PC-3 (cell line): Measurements from ENCODE around the gene ARHGEF37. TPM values are rescaled to one million over a fixed set of nuclear protein-coding genes. Genes with fewer than 3 reads are reported as not detected.
A peak's percentile ranks its signal among the peaks of the same experiment; 100 is the strongest.

Experiments
- ATAC-seq: fragments of 200-7000 bp; cut with Tn5 transposase; 2 replicates; pipeline ENCODE4 v1.9.1; 2020; ENCODE audit warnings: mild to moderate bottlenecking, moderate library complexity
- BruUV-seq: library from RNA; stranded (reverse); fragments of 400-500 nt; replicated peaks from 2 replicates; lab custom pipeline; 2021; lab: Mats Ljungman, UMichigan
- CTCF ChIA-PET: fragments of 300-600 bp; sonication (Branson Sonifier 250); formaldehyde crosslinking; loops from one replicate; lab custom pipeline; 2022; ENCODE audit warnings: antibody characterized with exemption; lab: Charles Lee
- POLR2A ChIA-PET: fragments of 300-600 bp; sonication (Branson Sonifier 250); formaldehyde crosslinking; loops from one replicate; lab custom pipeline; 2022; ENCODE audit warnings: antibody characterized with exemption; ENCODE audit not compliant: unreplicated experiment; lab: Charles Lee
- DNase-seq: peaks from one replicate; pipeline ENCODE4 v3.0.0-alpha.2; 2015
- H2AFZ ChIP-seq: fragments of 300-600 bp; sonication (generic); 2 replicates; pipeline ENCODE4 v1.6.0; 2016; ENCODE audit warnings: antibody characterized with exemption, low read length
- H3F3A ChIP-seq: fragments of 300-600 bp; sonication (generic); one replicate; pipeline ENCODE4 v1.6.0; 2017; ENCODE audit warnings: antibody characterized with exemption, low read length, control low read depth, mild to moderate bottlenecking; ENCODE audit not compliant: unreplicated experiment
- H3K27ac ChIP-seq: fragments of 300-600 bp; sonication (generic); 2 replicates; pipeline ENCODE4 v1.5.1; 2016; ENCODE audit warnings: mild to moderate bottlenecking, low read length
- H3K27me3 ChIP-seq: fragments of 300-600 bp; sonication (generic); 2 replicates; pipeline ENCODE4 v1.6.1; 2016; ENCODE audit warnings: low read length, mixed read lengths
- H3K36me3 ChIP-seq: fragments of 300-600 bp; sonication (generic); 2 replicates; pipeline ENCODE4 v1.6.1; 2016; ENCODE audit warnings: low read depth, mixed run types, low read length, mixed read lengths
- H3K4me1 ChIP-seq: fragments of 300-600 bp; sonication (generic); 2 replicates; pipeline ENCODE4 v1.5.1; 2016; ENCODE audit warnings: low read length; ENCODE audit not compliant: insufficient read depth
- H3K4me2 ChIP-seq: fragments of 300-600 bp; sonication (generic); 2 replicates; pipeline ENCODE4 v1.6.0; 2016; ENCODE audit warnings: low read length
- H3K4me3 ChIP-seq: fragments of 300-600 bp; sonication (generic); 2 replicates; pipeline ENCODE4 v1.5.1; 2016; ENCODE audit warnings: mild to moderate bottlenecking, low read length, mixed read lengths
- H3K79me2 ChIP-seq: fragments of 300-600 bp; sonication (generic); 2 replicates; pipeline ENCODE4 v1.6.1; 2017; ENCODE audit warnings: low read length, mixed read lengths
- H3K9ac ChIP-seq: fragments of 300-600 bp; sonication (generic); 2 replicates; pipeline ENCODE4 v1.6.0; 2016; ENCODE audit warnings: mild to moderate bottlenecking, low read length
- H3K9me2 ChIP-seq: fragments of 300-600 bp; sonication (generic); replicated peaks from 2 replicates; pipeline ENCODE4 v1.6.1; 2016; ENCODE audit warnings: mixed run types, low read length, mixed read lengths
- H3K9me3 ChIP-seq: fragments of 300-600 bp; sonication (generic); 2 replicates; pipeline ENCODE4 v1.6.1; 2016; ENCODE audit warnings: low read length, mixed read lengths
- H4K20me1 ChIP-seq: fragments of 300-600 bp; sonication (generic); 2 replicates; pipeline ENCODE4 v1.6.1; 2016; ENCODE audit warnings: low read length, mixed read lengths
- EZH2 ChIP-seq: fragments of 300-600 bp; sonication (generic); IDR thresholded peaks from one replicate; pipeline ENCODE4 v1.6.1; 2017; ENCODE audit warnings: antibody characterized with exemption, mild to moderate bottlenecking, low read length; ENCODE audit not compliant: unreplicated experiment
- EZH2phosphoT487 ChIP-seq: fragments of 300-600 bp; sonication (generic); IDR thresholded peaks from 2 replicates; pipeline ENCODE4 v1.6.1; 2018; ENCODE audit warnings: mild to moderate bottlenecking, antibody characterized with exemption, low read length, borderline replicate concordance
- intact Hi-C: fragments of 100-400 bp; cut with micrococcal nuclease; formaldehyde crosslinking; loops from 2 replicates; pipeline ENCODE4 v1.9.0; 2023
- total RNA-seq: library from RNA; depleted of rRNA; stranded (reverse); fragments of >200 nt; gene quantifications from 2 replicates; pipeline ENCODE4 v1.2.3, GENCODE V29; 2014
- TF ChIP-seq, protein P1 (sequence below): fragments of 300-600 bp; sonication (generic); conservative IDR thresholded peaks from 2 replicates; pipeline ENCODE4 v1.5.1; 2017; ENCODE audit warnings: antibody characterized with exemption, low read depth, mild to moderate bottlenecking, low read length

ARHGEF37 gene
- total RNA-seq, 1 experiment from 2014 or later = 6.5 TPM

DNA sequence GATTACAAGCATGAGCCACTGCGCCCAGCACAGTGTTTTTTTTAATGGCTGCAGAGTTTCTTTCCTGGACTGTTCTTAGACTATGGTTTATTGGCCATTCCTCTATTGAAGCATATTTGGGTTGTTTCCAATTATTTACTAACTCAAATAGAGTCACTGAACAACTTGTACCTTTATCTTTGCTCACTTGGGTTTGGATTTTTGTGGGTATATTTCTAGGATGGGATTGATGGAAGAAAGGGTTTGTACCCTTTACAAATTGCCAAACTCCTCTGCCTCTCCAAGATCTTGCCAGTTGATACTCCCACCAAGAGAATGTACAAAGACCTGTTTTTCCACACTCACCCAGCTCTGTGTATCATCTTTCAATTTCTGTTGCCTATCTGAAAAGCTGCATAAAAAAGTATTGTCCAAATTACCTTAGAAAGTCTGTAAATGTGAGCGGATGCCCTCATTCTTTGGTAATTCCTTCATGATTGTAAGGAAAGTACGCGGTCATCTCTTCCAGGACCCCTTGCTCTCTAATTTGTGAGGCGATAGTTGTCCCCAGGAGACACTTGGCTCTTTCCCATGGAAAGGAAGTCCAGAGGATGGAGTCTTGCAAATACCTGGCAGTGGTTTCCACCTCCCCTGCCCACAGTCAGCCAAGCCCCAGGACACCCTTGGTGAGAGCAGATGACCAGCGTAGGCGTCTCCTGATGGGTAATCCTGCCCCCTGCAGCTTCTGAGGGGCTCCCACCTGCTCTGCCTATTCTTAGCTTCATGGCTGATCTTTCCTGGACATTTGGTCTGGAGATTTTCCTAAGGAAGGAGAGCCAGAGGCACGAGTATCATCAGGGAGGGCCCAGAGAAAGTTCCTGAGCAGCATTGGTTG is 33.0 kb downstream of the ARHGEF37 start:
- CTCF ChIA-PET = interaction anchor here (0.6 kb wide), 2 partner anchors 9 to 99 kb away, joined by 3 read pairs; no protein-coding TSS in a partner anchor
- no peak for ATAC-seq
- Histone ChIP-seq H3K27ac (peak overlapping the region; percentile 2), H3K9me2 (no peaks in the 10 kb centered on the region), H3K36me3 (peaks cover 12% of the 10 kb centered on the region; the same call in 1 of the 2 replicates), H3K9ac (no peak overlapping the region), H3K4me3 (no peak overlapping the region), H3K79me2 (no peaks in the 10 kb centered on the region), H3K4me1 (peaks cover 28% of the 10 kb centered on the region), H3K9me3 (no peaks in the 10 kb centered on the region), H2AFZ (no peak overlapping the region), H3K4me2 (peak overlapping the region; percentile 4), H3F3A (no peaks in the 10 kb centered on the region), H4K20me1 (no peaks in the 10 kb centered on the region), H3K27me3 (no peaks in the 10 kb centered on the region)
- no TSS peak for BruUV-seq
- DNase-seq = peak; percentile 59
- no peak for TF ChIP-seq EZH2phosphoT487
- TF ChIP-seq EZH2 = no peak
- TF ChIP-seq, protein P1, sequence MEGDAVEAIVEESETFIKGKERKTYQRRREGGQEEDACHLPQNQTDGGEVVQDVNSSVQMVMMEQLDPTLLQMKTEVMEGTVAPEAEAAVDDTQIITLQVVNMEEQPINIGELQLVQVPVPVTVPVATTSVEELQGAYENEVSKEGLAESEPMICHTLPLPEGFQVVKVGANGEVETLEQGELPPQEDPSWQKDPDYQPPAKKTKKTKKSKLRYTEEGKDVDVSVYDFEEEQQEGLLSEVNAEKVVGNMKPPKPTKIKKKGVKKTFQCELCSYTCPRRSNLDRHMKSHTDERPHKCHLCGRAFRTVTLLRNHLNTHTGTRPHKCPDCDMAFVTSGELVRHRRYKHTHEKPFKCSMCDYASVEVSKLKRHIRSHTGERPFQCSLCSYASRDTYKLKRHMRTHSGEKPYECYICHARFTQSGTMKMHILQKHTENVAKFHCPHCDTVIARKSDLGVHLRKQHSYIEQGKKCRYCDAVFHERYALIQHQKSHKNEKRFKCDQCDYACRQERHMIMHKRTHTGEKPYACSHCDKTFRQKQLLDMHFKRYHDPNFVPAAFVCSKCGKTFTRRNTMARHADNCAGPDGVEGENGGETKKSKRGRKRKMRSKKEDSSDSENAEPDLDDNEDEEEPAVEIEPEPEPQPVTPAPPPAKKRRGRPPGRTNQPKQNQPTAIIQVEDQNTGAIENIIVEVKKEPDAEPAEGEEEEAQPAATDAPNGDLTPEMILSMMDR = no peak
- POLR2A ChIA-PET = no interaction called here
- intact Hi-C loops = no loop called here

GRCh38 chr5:149615976-149616375 is 34.7 kb downstream of the ARHGEF37 start:
- H4K20me1 ChIP-seq = no peaks in the 10 kb centered on the region
- POLR2A ChIA-PET = interaction anchor here (0.6 kb wide), 2 partner anchors 54 to 94 kb away, joined by 4 to 5 read pairs; no protein-coding TSS in a partner anchor
- no peaks in the 10 kb centered on the region for H3K27me3 ChIP-seq
- no peaks in the 10 kb centered on the region for H3F3A ChIP-seq
- CTCF ChIA-PET = interaction anchor here (0.5 kb wide), 1 partner anchor 176 kb away, joined by 5 read pairs; no protein-coding TSS in a partner anchor
- intact Hi-C loops = loop anchor here (5.0 kb wide), 1 partner anchor 129 kb away; no protein-coding TSS in a partner anchor
- no peak for ATAC-seq
- DNase-seq = no peak
- TF ChIP-seq EZH2phosphoT487 (no peak), EZH2 (no peak)
- H3K27ac ChIP-seq = no peak overlapping the region
- H3K79me2 ChIP-seq = no peaks in the 10 kb centered on the region
- H3K4me3 ChIP-seq = no peak overlapping the region
- H3K9me2 ChIP-seq = no peaks in the 10 kb centered on the region
- BruUV-seq = no TSS peak
- peaks cover 32% of the 10 kb centered on the region for H3K4me1 ChIP-seq
- no peak overlapping the region for H3K9ac ChIP-seq
- no peak overlapping the region for H2AFZ ChIP-seq
- no peak overlapping the region for H3K4me2 ChIP-seq
- H3K9me3 ChIP-seq = no peaks in the 10 kb centered on the region
- H3K36me3 ChIP-seq = no peaks in the 10 kb centered on the region

- CTCF ChIA-PET = interaction anchor here (2.2 kb wide), 1 partner anchor 51 kb away, joined by 17 read pairs; no protein-coding TSS in a partner anchor
- Histone ChIP-seq H3F3A (no peaks in the 10 kb centered on the region), H2AFZ (no peak overlapping the region)
Measured at GRCh38 chr5:149616727-149617285, 35.5 kb downstream of the ARHGEF37 start.

More at GRCh38 chr5:149616727-149617285, 35.5 kb downstream of the ARHGEF37 start:
- ATAC-seq (no peak), DNase-seq (no peak)
- H3K27ac ChIP-seq = no peak overlapping the region
- TF ChIP-seq, protein P1 = no peak
- TF ChIP-seq EZH2 (no peak), EZH2phosphoT487 (no peak)
- no peak overlapping the region for H3K9ac ChIP-seq
- H3K4me2 ChIP-seq = no peak overlapping the region
- POLR2A ChIA-PET = no interaction called here
- no peak overlapping the region for H3K4me3 ChIP-seq
- no peaks in the 10 kb centered on the region for H3K36me3 ChIP-seq
- H3K9me2 ChIP-seq = no peaks in the 10 kb centered on the region
- H3K4me1 ChIP-seq = peaks cover 32% of the 10 kb centered on the region
- H3K9me3 ChIP-seq = no peaks in the 10 kb centered on the region
- intact Hi-C loops = loop anchor here (5.0 kb wide), 1 partner anchor 130 kb away; no protein-coding TSS in a partner anchor
- H3K79me2 ChIP-seq = no peaks in the 10 kb centered on the region
- no peaks in the 10 kb centered on the region for H3K27me3 ChIP-seq
- H4K20me1 ChIP-seq = no peaks in the 10 kb centered on the region
- no TSS peak for BruUV-seq
